ENCODE measurements around the gene RAB7A.
"Not testable (repeated sequence)": the region's sequence is repeated elsewhere in the genome, so short reads cannot be mapped to it uniquely, and the experiment has no call there.

Gene RAB7A

GRCh38 chr3:128760042-128760441 is 34.1 kb downstream of the RAB7A start:
- Histone ChIP-seq H3K27me3 (ENCODE audit: control insufficient read depth, insufficient read depth, low read length) (no peaks in the 10 kb centered on the region), H3K36me3 (ENCODE audit: control insufficient read depth, insufficient read depth, low read length) (peaks cover 17% of the 10 kb centered on the region), H3K4me3 (ENCODE audit: low read depth, low read length) (no peak overlapping the region), H3K27ac (ENCODE audit: low read depth, low read length) (no peak overlapping the region), H3K9ac (ENCODE audit: low read length) (no peak overlapping the region), H3K9me3 (ENCODE audit: control insufficient read depth, insufficient read depth, low read depth, low read length) (no peaks in the 10 kb centered on the region), H3K4me1 (ENCODE audit: control insufficient read depth, insufficient read depth, low read length) (no peaks in the 10 kb centered on the region)

DNA sequence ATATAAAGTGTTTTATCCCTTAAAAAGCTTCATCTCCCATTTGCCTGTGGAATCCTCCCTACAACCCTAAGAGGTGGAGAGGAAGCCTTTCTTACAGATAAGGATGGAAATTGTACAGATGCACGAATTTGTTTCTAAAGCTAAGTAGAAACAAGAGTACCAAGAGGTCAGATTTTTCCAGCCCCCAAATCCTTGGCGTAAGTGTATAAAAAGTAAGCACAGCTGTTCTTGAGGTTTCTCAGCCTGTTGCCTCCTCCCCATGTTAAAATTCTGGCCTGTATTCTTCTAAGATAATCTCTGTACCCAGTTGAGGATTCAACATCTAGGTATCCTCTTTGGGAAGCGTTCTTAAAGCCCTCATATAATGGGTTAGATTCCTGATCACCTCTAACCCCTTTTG is 34.9 kb downstream of the RAB7A start:
- no peaks in the 10 kb centered on the region for H3K4me1 ChIP-seq (ENCODE audit: control insufficient read depth, insufficient read depth, low read length)
- H3K27me3 ChIP-seq (ENCODE audit: control insufficient read depth, insufficient read depth, low read length): no peaks in the 10 kb centered on the region
- H3K36me3 ChIP-seq (ENCODE audit: control insufficient read depth, insufficient read depth, low read length): peaks cover 19% of the 10 kb centered on the region
- H3K27ac ChIP-seq (ENCODE audit: low read depth, low read length): no peak overlapping the region
- H3K9me3 ChIP-seq (ENCODE audit: control insufficient read depth, insufficient read depth, low read depth, low read length): no peaks in the 10 kb centered on the region
- H3K4me3 ChIP-seq (ENCODE audit: low read depth, low read length): no peak overlapping the region
- H3K9ac ChIP-seq (ENCODE audit: low read length): no peak overlapping the region

DNA sequence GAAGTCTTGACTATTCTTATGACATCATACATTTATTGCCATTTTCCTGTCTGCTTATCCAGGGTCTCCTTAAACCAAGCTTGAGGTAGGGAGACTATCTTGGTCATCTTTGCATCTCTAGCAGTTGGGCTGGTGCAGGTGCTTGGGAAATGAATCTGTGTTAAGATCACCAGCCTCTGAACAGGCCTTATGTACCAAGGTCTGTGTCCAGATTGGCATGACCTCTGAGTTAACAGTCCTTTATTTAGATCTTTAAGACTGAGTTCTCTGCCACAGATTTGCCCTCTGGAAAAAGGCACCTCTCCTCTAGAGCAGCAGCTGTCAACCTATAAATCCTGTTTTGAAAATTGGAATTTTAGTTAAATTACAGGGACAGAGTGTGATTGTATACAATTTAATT is 35.4 kb downstream of the RAB7A start:
- H3K4me1 ChIP-seq (ENCODE audit: control insufficient read depth, insufficient read depth, low read length): 0 out of 2 replicates have a peak, but pooled peaks cover 2% of the 10 kb centered on the region
- H3K9ac ChIP-seq (ENCODE audit: low read length): no peak overlapping the region
- peaks cover 19% of the 10 kb centered on the region for H3K36me3 ChIP-seq (ENCODE audit: control insufficient read depth, insufficient read depth, low read length)
- H3K4me3 ChIP-seq (ENCODE audit: low read depth, low read length): no peak overlapping the region
- H3K27ac ChIP-seq (ENCODE audit: low read depth, low read length): no peak overlapping the region
- no peaks in the 10 kb centered on the region for H3K9me3 ChIP-seq (ENCODE audit: control insufficient read depth, insufficient read depth, low read depth, low read length)
- H3K27me3 ChIP-seq (ENCODE audit: control insufficient read depth, insufficient read depth, low read length): no peaks in the 10 kb centered on the region

DNA sequence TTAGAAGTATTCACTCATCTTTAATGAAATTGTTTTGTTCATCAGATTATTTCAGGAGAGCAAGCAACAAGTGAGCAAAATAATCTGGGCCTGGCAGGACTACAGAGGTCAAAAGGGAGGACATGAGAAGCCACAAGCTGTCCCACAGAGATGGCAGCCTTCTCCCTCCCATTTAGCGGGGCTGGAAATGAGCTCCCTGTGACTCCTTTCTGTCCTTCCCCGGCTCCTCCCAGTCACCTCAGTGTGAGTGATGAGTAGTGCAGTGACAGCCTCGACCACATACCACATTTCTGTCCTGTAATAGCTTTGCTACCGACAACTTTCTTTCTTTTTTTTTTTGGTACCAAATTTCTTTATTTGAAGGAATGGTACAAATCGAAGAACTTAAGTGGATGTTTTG is 38.0 kb downstream of the RAB7A start:
- H3K4me3 ChIP-seq (ENCODE audit: low read depth, low read length): no peak overlapping the region
- H3K9ac ChIP-seq (ENCODE audit: low read length): no peak overlapping the region
- H3K27me3 ChIP-seq (ENCODE audit: control insufficient read depth, insufficient read depth, low read length): no peaks in the 10 kb centered on the region
- H3K9me3 ChIP-seq (ENCODE audit: control insufficient read depth, insufficient read depth, low read depth, low read length): no peaks in the 10 kb centered on the region
- 0 out of 2 replicates have a peak, but pooled peaks cover 12% of the 10 kb centered on the region for H3K4me1 ChIP-seq (ENCODE audit: control insufficient read depth, insufficient read depth, low read length)
- H3K36me3 ChIP-seq (ENCODE audit: control insufficient read depth, insufficient read depth, low read length): peaks cover 19% of the 10 kb centered on the region
- H3K27ac ChIP-seq (ENCODE audit: low read depth, low read length): no peak overlapping the region

- Histone ChIP-seq H3K27me3 (ENCODE audit: control insufficient read depth, insufficient read depth, low read length) (no peaks in the 10 kb centered on the region), H3K9me3 (ENCODE audit: control insufficient read depth, insufficient read depth, low read depth, low read length) (no peaks in the 10 kb centered on the region), H3K27ac (ENCODE audit: low read depth, low read length) (no peak overlapping the region), H3K9ac (ENCODE audit: low read length) (no peak overlapping the region), H3K36me3 (ENCODE audit: control insufficient read depth, insufficient read depth, low read length) (peaks cover 19% of the 10 kb centered on the region), H3K4me3 (ENCODE audit: low read depth, low read length) (no peak overlapping the region), H3K4me1 (ENCODE audit: control insufficient read depth, insufficient read depth, low read length) (peaks cover 18% of the 10 kb centered on the region; the same call in 1 of the 2 replicates)
Observed at GRCh38 chr3:128764863-128765262, 38.9 kb downstream of the RAB7A start.

DNA sequence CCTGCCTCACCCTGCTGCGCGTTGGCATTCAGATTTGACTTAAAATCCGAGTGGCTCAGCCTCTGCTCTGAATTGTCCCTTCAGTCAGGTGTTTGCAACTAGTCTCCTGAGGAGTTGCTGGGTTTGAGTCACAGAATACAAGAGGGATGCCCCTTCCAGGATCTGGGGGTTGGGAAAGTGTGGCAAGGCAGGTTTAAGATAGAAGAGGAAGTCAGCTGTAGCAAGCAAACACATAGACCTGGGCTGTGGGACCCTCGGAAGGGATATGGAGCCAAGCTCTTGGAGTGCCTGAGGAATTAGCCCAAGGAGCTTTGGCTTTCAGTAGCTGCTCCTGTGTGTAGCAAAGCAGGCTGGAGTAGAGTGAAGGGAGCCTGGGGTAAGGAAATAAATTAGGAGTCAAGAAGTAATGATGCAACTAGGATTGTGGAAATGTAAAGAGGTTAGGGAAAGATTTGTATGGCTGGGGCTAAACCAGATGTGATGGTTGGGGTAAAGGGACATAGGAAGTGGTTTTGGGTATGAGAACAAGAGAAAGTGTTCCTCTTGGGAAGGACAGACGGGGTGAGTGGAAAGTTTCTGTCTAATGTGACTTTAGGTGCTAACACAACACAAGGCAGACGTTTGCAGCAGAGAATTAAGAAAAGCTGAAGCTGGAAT is 41.2 kb downstream of the RAB7A start:
- H3K4me1 ChIP-seq (ENCODE audit: control insufficient read depth, insufficient read depth, low read length): peaks cover 18% of the 10 kb centered on the region; the same call in 1 of the 2 replicates
- H3K27ac ChIP-seq (ENCODE audit: low read depth, low read length): no peak overlapping the region
- H3K9me3 ChIP-seq (ENCODE audit: control insufficient read depth, insufficient read depth, low read depth, low read length): peaks cover 13% of the 10 kb centered on the region; the same call in 1 of the 2 replicates
- no peaks in the 10 kb centered on the region for H3K27me3 ChIP-seq (ENCODE audit: control insufficient read depth, insufficient read depth, low read length)
- no peak overlapping the region for H3K9ac ChIP-seq (ENCODE audit: low read length)
- peaks cover 24% of the 10 kb centered on the region for H3K36me3 ChIP-seq (ENCODE audit: control insufficient read depth, insufficient read depth, low read length)
- no peak overlapping the region for H3K4me3 ChIP-seq (ENCODE audit: low read depth, low read length)

DNA sequence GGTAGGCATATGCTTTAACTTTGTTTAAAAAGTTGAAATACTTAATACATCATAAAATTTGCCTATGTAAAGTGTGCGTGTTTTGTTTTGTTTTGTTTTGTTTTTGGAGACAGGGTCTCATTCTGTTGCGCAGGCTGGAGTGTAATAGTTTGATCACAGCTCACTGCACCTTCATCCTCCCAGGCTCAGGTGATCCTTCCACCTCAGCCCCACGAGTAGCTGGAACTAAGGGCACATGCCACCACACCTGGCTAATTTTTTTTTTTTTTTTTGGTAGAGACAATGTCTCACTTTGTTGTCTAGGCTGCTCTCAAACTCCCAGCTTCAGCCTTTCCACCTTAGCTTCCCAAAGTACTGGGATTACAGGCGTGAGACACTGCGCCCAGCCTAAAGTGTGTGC is 42.5 kb downstream of the RAB7A start:
- H3K36me3 ChIP-seq (ENCODE audit: control insufficient read depth, insufficient read depth, low read length): peaks cover 21% of the 10 kb centered on the region
- no peak overlapping the region for H3K4me3 ChIP-seq (ENCODE audit: low read depth, low read length)
- no peaks in the 10 kb centered on the region for H3K27me3 ChIP-seq (ENCODE audit: control insufficient read depth, insufficient read depth, low read length)
- peaks cover 18% of the 10 kb centered on the region; the same call in 1 of the 2 replicates for H3K4me1 ChIP-seq (ENCODE audit: control insufficient read depth, insufficient read depth, low read length)
- no peak overlapping the region for H3K27ac ChIP-seq (ENCODE audit: low read depth, low read length)
- H3K9ac ChIP-seq (ENCODE audit: low read length): no peak overlapping the region
- peaks cover 13% of the 10 kb centered on the region; the same call in 1 of the 2 replicates for H3K9me3 ChIP-seq (ENCODE audit: control insufficient read depth, insufficient read depth, low read depth, low read length)

DNA sequence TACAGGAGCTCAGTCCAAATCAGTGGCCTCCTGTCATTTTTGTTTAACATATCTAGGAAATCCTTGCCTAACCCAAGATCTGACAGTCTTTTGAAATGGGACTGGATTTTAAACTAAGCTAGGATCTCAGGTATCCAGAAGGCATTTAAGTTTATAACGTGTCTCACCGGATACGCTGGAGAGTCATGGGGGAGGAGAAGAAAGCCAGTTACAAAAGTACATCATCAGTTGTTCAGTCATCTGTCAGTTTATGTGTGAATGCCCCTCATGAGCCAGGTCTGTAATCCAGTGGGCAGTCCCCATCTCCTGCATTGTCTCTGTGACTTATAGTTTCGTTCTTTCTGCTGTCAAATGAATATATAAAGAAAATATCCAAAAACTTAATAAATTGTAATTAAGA is 44.4 kb downstream of the RAB7A start:
- H3K36me3 ChIP-seq (ENCODE audit: control insufficient read depth, insufficient read depth, low read length): peaks cover 8% of the 10 kb centered on the region; the same call in 1 of the 2 replicates
- H3K27me3 ChIP-seq (ENCODE audit: control insufficient read depth, insufficient read depth, low read length): no peaks in the 10 kb centered on the region
- peaks cover 18% of the 10 kb centered on the region; the same call in 1 of the 2 replicates for H3K4me1 ChIP-seq (ENCODE audit: control insufficient read depth, insufficient read depth, low read length)
- no peak overlapping the region for H3K9ac ChIP-seq (ENCODE audit: low read length)
- H3K9me3 ChIP-seq (ENCODE audit: control insufficient read depth, insufficient read depth, low read depth, low read length): peaks cover 15% of the 10 kb centered on the region; the same call in 1 of the 2 replicates
- no peak overlapping the region for H3K27ac ChIP-seq (ENCODE audit: low read depth, low read length)
- no peak overlapping the region for H3K4me3 ChIP-seq (ENCODE audit: low read depth, low read length)

DNA sequence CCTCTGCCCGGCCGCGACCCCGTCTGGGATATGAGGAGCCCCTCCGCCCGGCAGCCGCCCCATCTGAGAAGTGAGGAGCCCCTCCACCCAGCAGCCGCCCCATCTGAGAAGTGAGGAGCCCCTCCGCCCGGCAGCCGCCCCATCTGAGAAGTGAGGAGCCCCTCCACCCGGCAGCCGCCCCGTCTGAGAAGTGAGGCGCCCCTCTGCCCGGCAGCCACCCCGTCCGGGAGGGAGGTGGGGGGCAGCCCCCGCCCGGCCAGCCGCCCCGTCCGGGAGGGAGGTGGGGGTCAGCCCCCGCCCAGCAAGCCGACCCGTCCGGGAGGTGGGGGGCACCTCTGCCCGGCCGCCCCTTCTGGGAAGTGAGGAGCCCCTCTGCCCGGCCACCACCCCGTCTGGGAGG is 47.2 kb downstream of the RAB7A start:
- not testable (repeated sequence) for H3K9ac ChIP-seq (ENCODE audit: low read length); H3K27me3 ChIP-seq (ENCODE audit: control insufficient read depth, insufficient read depth, low read length); H3K27ac ChIP-seq (ENCODE audit: low read depth, low read length); H3K4me3 ChIP-seq (ENCODE audit: low read depth, low read length); H3K4me1 ChIP-seq (ENCODE audit: control insufficient read depth, insufficient read depth, low read length)
- H3K9me3 ChIP-seq (ENCODE audit: control insufficient read depth, insufficient read depth, low read depth, low read length): peaks cover 15% of the 10 kb centered on the region; the same call in 1 of the 2 replicates
- peaks cover 14% of the 10 kb centered on the region for H3K36me3 ChIP-seq (ENCODE audit: control insufficient read depth, insufficient read depth, low read length)

- H3K27me3 ChIP-seq (ENCODE audit: control insufficient read depth, insufficient read depth, low read length); H3K9ac ChIP-seq (ENCODE audit: low read length); H3K27ac ChIP-seq (ENCODE audit: low read depth, low read length); H3K4me3 ChIP-seq (ENCODE audit: low read depth, low read length): not testable (repeated sequence)
- H3K9me3 ChIP-seq (ENCODE audit: control insufficient read depth, insufficient read depth, low read depth, low read length): peaks cover 15% of the 10 kb centered on the region; the same call in 1 of the 2 replicates
- peaks cover 11% of the 10 kb centered on the region; the same call in 1 of the 2 replicates for H3K4me1 ChIP-seq (ENCODE audit: control insufficient read depth, insufficient read depth, low read length)
- H3K36me3 ChIP-seq (ENCODE audit: control insufficient read depth, insufficient read depth, low read length): peaks cover 14% of the 10 kb centered on the region
Observed at GRCh38 chr3:128773592-128773991, 47.6 kb downstream of the RAB7A start.

DNA sequence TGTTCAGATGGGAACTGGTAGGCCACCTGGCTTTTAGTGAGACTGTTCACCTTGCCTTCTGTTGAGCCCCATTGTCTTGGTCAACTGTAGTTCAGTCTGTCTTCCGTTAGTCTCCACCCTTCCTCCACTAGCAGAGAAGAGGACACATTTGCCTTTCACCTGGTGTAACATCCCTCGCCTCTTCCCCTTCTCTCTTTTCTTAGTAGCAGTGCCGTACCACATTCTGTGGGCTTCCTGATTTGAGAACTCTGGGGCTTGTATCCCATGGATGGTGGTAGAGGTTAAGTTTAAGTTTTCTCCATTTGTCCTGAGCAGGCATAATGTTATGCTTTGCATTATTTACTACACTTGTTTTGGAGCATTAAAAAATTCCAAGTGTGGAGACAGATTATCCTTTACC is 49.3 kb downstream of the RAB7A start:
- H3K9me3 ChIP-seq (ENCODE audit: control insufficient read depth, insufficient read depth, low read depth, low read length): peaks cover 14% of the 10 kb centered on the region; the same call in 1 of the 2 replicates
- peaks cover 15% of the 10 kb centered on the region for H3K4me1 ChIP-seq (ENCODE audit: control insufficient read depth, insufficient read depth, low read length)

More for the DNA sequence above, 49.3 kb downstream of the RAB7A start:
- Histone ChIP-seq H3K27ac (ENCODE audit: low read depth, low read length) (no peak overlapping the region), H3K9ac (ENCODE audit: low read length) (no peak overlapping the region), H3K36me3 (ENCODE audit: control insufficient read depth, insufficient read depth, low read length) (peaks cover 14% of the 10 kb centered on the region), H3K4me3 (ENCODE audit: low read depth, low read length) (no peak overlapping the region), H3K27me3 (ENCODE audit: control insufficient read depth, insufficient read depth, low read length) (no peaks in the 10 kb centered on the region)
